Activated naive CD8-positive, alpha-beta T cell (primary cell): ENCODE data around the gene BTLA.
"Not testable (repeated sequence)": the region's sequence is repeated elsewhere in the genome, so short reads cannot be mapped to it uniquely, and the experiment has no call there.

Experiments used
- H3K27ac Mint-ChIP-seq: one replicate; pipeline ENCODE4 v1.8.0; 2021; ENCODE audit warnings: mixed read lengths
- H3K27me3 Mint-ChIP-seq: one replicate; pipeline ENCODE4 v1.8.0; 2021; ENCODE audit warnings: mixed read lengths
- H3K36me3 Mint-ChIP-seq: one replicate; pipeline ENCODE4 v1.8.0; 2021; ENCODE audit warnings: mixed read lengths
- H3K4me1 Mint-ChIP-seq: one replicate; pipeline ENCODE4 v1.8.0; 2021; ENCODE audit warnings: low read depth, mixed read lengths
- H3K4me3 Mint-ChIP-seq: one replicate; pipeline ENCODE4 v1.8.0; 2021; ENCODE audit warnings: mild to moderate bottlenecking, mixed read lengths
- H3K9me3 Mint-ChIP-seq: one replicate; pipeline ENCODE4 v1.8.0; 2021; ENCODE audit warnings: low read depth, mixed read lengths

BTLA gene

GRCh38 chr3:112445839-112446238, 53.4 kb downstream of the BTLA start:
- no peak overlapping the region for H3K27ac Mint-ChIP-seq
- H3K36me3 Mint-ChIP-seq, result no peaks in the 10 kb centered on the region
- no peaks in the 10 kb centered on the region for H3K9me3 Mint-ChIP-seq
- H3K4me1 Mint-ChIP-seq, result peaks cover 12% of the 10 kb centered on the region
- no peak overlapping the region for H3K4me3 Mint-ChIP-seq
- no peaks in the 10 kb centered on the region for H3K27me3 Mint-ChIP-seq

- H3K27ac Mint-ChIP-seq, result peak overlapping the region; percentile 83
- peaks cover 11% of the 10 kb centered on the region for H3K36me3 Mint-ChIP-seq
- no peak overlapping the region for H3K4me3 Mint-ChIP-seq
- peaks cover 12% of the 10 kb centered on the region for H3K9me3 Mint-ChIP-seq
- no peaks in the 10 kb centered on the region for H3K27me3 Mint-ChIP-seq
- H3K4me1 Mint-ChIP-seq, result peaks cover 31% of the 10 kb centered on the region
Measured at GRCh38 chr3:112437146-112438022, 61.9 kb downstream of the BTLA start.

- Mint-ChIP-seq H3K27me3 (no peaks in the 10 kb centered on the region), H3K27ac (no peak overlapping the region), H3K9me3 (peaks cover 3% of the 10 kb centered on the region), H3K36me3 (peaks cover 12% of the 10 kb centered on the region), H3K4me3 (no peak overlapping the region), H3K4me1 (peaks cover 23% of the 10 kb centered on the region)
Measured at GRCh38 chr3:112429960-112430359, 69.3 kb downstream of the BTLA start.

GRCh38 chr3:112427123-112427522, 72.1 kb downstream of the BTLA start:
- peaks cover 6% of the 10 kb centered on the region for H3K36me3 Mint-ChIP-seq

GRCh38 chr3:112425858-112426750, 73.2 kb downstream of the BTLA start:
- Mint-ChIP-seq H3K4me3 (no peak overlapping the region), H3K27me3 (no peaks in the 10 kb centered on the region)

More at GRCh38 chr3:112427123-112427522, 72.1 kb downstream of the BTLA start:
- H3K4me1 Mint-ChIP-seq, result peaks cover 5% of the 10 kb centered on the region
- no peaks in the 10 kb centered on the region for H3K9me3 Mint-ChIP-seq
- H3K27me3 Mint-ChIP-seq, result no peaks in the 10 kb centered on the region
- H3K4me3 Mint-ChIP-seq, result no peak overlapping the region
- H3K27ac Mint-ChIP-seq, result no peak overlapping the region

GRCh38 chr3:112425382-112425781, 73.9 kb downstream of the BTLA start:
- Mint-ChIP-seq H3K36me3 (no peaks in the 10 kb centered on the region), H3K27ac (no peak overlapping the region), H3K27me3 (no peaks in the 10 kb centered on the region), H3K4me3 (no peak overlapping the region), H3K9me3 (no peaks in the 10 kb centered on the region), H3K4me1 (peaks cover 5% of the 10 kb centered on the region)

More at GRCh38 chr3:112425858-112426750, 73.2 kb downstream of the BTLA start:
- Mint-ChIP-seq H3K9me3 (no peaks in the 10 kb centered on the region), H3K27ac (no peak overlapping the region), H3K4me1 (peaks cover 5% of the 10 kb centered on the region), H3K36me3 (peaks cover 2% of the 10 kb centered on the region)

GRCh38 chr3:112424394-112424793, 74.9 kb downstream of the BTLA start:
- peaks cover 5% of the 10 kb centered on the region for H3K4me1 Mint-ChIP-seq
- no peaks in the 10 kb centered on the region for H3K27me3 Mint-ChIP-seq
- H3K27ac Mint-ChIP-seq, result no peak overlapping the region
- H3K9me3 Mint-ChIP-seq, result no peaks in the 10 kb centered on the region
- H3K36me3 Mint-ChIP-seq, result no peaks in the 10 kb centered on the region
- no peak overlapping the region for H3K4me3 Mint-ChIP-seq

GRCh38 chr3:112422921-112423320, 76.4 kb downstream of the BTLA start:
- not testable (repeated sequence) for H3K27ac Mint-ChIP-seq, H3K36me3 Mint-ChIP-seq, H3K4me1 Mint-ChIP-seq, H3K27me3 Mint-ChIP-seq, H3K9me3 Mint-ChIP-seq, H3K4me3 Mint-ChIP-seq

- not testable (repeated sequence) for H3K27ac Mint-ChIP-seq, H3K9me3 Mint-ChIP-seq, H3K27me3 Mint-ChIP-seq, H3K4me3 Mint-ChIP-seq, H3K36me3 Mint-ChIP-seq, H3K4me1 Mint-ChIP-seq
Measured at GRCh38 chr3:112418526-112418925, 80.7 kb downstream of the BTLA start.

- H3K27ac Mint-ChIP-seq, result no peak overlapping the region
- H3K27me3 Mint-ChIP-seq, result no peaks in the 10 kb centered on the region
- H3K4me3 Mint-ChIP-seq, result no peak overlapping the region
- H3K36me3 Mint-ChIP-seq, result no peaks in the 10 kb centered on the region
- peaks cover 3% of the 10 kb centered on the region for H3K4me1 Mint-ChIP-seq
- H3K9me3 Mint-ChIP-seq, result no peaks in the 10 kb centered on the region
Measured at GRCh38 chr3:112417696-112418318, 81.5 kb downstream of the BTLA start.

- no peak overlapping the region for H3K27ac Mint-ChIP-seq
- no peaks in the 10 kb centered on the region for H3K27me3 Mint-ChIP-seq
- H3K9me3 Mint-ChIP-seq, result no peaks in the 10 kb centered on the region
- H3K4me1 Mint-ChIP-seq, result peaks cover 7% of the 10 kb centered on the region
- H3K4me3 Mint-ChIP-seq, result no peak overlapping the region
- no peaks in the 10 kb centered on the region for H3K36me3 Mint-ChIP-seq
Measured at GRCh38 chr3:112416391-112417212, 82.7 kb downstream of the BTLA start.

- H3K4me3 Mint-ChIP-seq, result no peak overlapping the region
Measured at GRCh38 chr3:112415390-112415789, 83.9 kb downstream of the BTLA start.

More at GRCh38 chr3:112415390-112415789, 83.9 kb downstream of the BTLA start:
- H3K9me3 Mint-ChIP-seq, result no peaks in the 10 kb centered on the region
- H3K27ac Mint-ChIP-seq, result no peak overlapping the region
- peaks cover 7% of the 10 kb centered on the region for H3K4me1 Mint-ChIP-seq
- no peaks in the 10 kb centered on the region for H3K36me3 Mint-ChIP-seq
- H3K27me3 Mint-ChIP-seq, result no peaks in the 10 kb centered on the region
